Right forelimb (tissue), 1 donor: ENCODE results near the gene C3.

Experiments used
- DNase-seq: peaks from one replicate; pipeline ENCODE4 v3.0.0-alpha.2; 2018

Gene C3

DNA sequence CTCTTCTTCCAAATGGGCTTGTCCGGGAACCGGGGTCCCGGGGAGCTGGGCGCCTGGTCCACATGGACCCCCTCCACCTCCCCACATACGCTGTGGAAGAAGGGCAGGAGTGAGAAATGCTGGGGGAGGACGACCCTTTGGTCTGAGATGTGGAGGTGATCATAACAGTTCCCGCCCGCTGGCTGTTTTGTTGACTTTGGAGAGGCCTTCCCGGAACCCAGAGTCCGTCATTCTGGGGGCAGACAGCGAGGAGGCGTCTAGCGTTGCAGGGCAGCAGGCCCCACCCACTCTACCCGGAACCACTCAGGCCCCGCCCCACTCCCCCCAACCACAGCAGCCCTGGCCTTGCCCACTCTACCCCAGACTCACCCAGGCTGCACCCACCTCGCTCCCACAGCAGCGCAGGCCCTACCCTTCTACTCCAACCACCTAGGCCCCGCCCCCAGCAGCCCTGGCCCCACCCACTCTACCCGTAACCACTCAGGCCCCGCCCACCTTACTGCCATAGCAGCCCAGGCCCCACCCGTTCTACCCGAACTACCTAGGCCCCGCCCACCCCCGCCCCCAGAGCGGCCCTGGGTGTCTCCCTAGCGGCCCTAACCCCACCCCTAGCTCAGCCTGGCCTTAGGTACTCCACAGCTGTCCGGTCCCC is 9.8 kb upstream of the C3 start:
- no peak for DNase-seq

- DNase-seq: no peak
Measured at GRCh38 chr19:6729573-6730152, 9.2 kb upstream of the C3 start.

DNA sequence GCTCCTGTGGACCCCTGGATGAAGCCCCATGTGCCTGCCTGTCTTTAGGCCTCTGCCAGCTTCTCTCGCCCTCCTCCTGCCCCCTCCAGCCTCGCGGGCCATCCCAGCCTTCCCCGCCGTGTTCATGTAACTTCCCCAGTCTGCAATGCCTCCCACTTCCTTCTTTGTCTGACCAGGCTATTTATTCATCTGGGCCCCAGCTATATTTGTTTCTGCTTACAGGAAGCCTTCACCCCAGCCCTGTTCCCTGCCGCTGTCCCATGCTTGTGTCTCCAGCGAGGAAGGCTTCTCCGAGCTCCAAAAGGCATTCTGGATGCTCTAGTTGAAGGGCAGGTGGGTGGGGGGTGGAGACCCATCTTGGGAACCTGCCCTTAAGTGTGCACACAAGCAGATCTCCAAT is 7.9 kb upstream of the C3 start:
- no peak for DNase-seq

- no peak for DNase-seq
Measured at GRCh38 chr19:6725513-6726231, 5.2 kb upstream of the C3 start.

DNA sequence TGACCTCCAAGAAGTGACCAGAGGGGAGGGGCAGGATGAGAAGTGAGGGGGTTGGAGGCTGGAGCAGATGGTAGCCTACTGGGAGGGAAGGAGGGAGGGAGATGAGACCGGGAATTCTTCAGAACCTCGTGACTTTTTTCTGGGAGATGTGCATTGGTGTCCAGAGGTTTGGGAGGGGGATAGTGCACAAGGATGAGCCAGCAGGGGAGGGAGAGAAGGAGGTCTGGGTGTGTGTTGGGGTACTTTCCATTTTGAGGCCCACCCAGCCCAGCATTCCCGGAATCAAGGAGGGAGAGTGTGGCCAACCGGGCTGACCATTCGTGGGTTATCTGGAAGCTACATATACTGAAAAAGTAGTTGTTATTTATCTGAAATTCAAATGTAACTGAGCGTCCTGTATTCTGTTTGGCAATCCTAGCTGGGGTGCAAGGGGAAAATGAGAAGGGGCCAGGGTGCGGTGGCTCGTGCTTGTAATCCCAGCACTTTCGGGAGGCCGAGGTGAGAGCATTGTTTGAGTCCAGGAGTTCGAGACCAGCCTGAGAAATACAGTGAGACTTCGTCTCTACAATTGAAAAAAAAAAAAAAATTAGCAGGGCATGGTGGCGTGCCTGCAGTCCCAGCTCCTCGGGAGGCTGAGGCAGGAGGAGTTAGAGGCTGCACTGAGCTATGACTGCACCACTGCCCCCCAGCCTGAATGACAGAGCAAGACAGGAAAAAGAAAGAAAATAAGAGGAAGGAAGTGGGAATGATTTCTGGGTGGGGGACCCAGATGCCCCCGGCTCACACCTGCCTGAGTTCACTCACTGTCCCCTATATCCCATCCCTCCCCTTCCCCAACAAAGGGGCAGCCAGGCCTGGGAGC is 4.4 kb upstream of the C3 start:
- DNase-seq: no peak

DNA sequence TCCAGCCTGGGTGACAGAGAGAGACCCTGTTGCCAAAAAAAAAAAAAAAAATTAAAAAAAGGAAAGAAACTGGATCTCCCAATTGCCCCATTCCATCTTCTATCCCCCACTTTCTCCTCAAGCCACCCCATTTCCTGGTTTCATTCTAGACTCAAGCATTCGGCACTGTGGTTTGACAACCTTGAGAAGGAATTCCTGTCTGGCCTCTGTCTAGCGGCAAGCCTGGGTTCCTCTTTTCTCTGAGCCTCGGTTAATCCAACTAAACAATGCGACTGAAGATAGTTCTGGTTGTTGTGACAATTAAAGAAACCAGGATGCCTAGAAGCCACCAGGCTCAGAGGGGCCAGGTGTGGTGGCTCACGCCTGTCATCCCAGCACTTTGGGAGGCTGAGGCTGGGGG is 3.3 kb upstream of the C3 start:
- no peak for DNase-seq

- no peak for DNase-seq
Measured at GRCh38 chr19:6723108-6723618, 2.7 kb upstream of the C3 start.

DNA sequence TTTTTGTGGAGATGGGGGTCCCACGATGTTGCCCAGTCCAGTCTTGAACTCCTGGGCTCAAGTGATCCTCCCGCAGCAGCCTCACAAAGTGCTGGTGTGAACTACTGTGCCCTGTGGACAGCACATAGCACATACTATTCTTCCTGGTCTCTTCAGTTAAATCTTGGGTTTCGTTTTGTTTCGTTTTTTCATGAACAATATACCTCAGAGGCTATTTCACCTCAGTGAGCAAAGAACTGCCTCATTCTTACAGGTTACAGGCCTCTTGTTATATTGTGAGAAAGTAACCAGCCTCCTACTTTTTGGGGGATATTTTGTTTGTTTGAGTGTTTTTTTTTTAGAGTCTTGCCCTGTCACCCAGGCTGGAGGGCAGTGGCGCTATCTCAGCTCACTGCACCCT is 1.3 kb upstream of the C3 start:
- no peak for DNase-seq

DNA sequence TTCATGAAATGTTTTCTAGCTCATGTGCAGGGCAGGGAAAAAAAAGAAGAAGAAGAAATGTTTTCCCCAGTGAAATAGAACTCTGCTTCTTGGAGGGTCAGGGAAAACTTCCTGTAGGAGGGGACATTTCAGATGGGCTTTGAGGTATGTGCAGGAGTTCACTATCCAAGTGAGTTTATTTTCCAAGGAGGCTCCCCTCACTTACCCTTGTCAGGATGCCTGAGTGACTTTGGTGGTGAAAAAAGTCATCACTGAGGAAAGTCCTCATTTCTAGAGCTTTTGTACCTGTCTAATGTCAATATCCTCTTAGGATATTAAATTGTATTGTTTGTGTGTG is 656 bp upstream of the C3 start:
- DNase-seq: no peak

- DNase-seq: no peak
Measured at GRCh38 chr19:6719992-6720368, 470 bp downstream of the C3 start.

DNA sequence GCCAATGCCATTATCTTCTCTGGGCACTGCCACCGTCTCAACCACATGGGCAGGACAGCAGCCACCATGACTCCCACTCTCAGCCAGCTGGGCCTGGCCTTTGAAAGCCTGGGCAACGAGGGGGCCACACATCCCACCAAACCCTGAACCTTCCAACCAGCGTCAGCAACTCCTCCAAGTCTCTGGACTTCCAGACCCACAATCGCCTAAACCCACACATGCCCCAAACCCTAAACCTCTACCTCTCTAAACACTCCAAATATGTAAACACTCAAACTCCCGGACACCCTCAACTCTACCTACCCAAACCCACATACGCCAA is 949 bp downstream of the C3 start:
- no peak for DNase-seq

- DNase-seq: no peak
Measured at GRCh38 chr19:6718741-6719539, 1.5 kb downstream of the C3 start.

- no peak for DNase-seq
Measured at GRCh38 chr19:6718111-6718740, 2.2 kb downstream of the C3 start.

DNA sequence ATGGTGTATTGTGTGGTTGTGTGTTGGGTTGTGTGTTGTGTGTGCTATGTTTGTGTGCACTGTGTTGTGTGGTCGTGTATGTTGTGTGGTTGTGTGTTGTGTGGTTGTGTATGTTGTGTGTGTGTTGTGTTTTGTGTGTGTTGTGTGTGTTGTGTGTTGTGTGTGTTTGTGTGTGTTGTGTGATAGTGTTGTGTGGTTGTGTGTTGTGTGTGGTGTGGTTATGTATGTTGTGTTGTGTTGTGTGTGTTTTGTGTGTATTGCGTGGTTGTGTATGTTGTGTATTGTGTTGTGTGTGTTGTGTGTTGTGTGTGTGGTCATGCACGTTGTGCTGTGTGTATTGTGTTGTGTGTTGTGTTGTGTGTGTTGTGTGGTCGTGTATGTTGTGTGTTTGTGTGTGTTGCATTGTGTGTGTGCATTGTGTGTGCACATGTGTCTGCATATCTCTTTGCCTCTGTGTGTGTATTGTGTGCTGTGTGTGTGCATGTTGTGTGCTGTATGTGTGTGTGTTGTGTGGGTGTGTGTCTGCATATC is 2.9 kb downstream of the C3 start:
- no peak for DNase-seq

- no peak for DNase-seq
Measured at GRCh38 chr19:6717036-6717435, 3.4 kb downstream of the C3 start.

DNA sequence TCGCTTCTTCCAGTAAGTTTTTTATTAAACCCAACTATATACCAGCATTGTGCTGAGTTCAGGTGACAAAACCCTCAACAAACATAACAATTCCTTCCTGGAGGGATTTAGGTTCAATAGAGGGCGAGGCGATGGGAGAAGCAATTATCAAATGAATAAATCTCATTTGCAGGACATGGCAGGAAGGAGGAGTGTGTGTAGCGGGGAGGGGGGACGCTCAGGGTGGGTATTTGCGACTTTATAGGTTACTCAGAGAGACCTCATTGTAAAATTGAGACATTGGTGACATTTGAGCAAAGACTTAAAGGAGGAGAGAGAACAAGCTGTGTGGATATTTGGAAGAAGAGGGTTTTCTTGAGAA is 3.9 kb downstream of the C3 start:
- DNase-seq: no peak

GRCh38 chr19:6714749-6715555 is 5.5 kb downstream of the C3 start:
- no peak for DNase-seq

DNA sequence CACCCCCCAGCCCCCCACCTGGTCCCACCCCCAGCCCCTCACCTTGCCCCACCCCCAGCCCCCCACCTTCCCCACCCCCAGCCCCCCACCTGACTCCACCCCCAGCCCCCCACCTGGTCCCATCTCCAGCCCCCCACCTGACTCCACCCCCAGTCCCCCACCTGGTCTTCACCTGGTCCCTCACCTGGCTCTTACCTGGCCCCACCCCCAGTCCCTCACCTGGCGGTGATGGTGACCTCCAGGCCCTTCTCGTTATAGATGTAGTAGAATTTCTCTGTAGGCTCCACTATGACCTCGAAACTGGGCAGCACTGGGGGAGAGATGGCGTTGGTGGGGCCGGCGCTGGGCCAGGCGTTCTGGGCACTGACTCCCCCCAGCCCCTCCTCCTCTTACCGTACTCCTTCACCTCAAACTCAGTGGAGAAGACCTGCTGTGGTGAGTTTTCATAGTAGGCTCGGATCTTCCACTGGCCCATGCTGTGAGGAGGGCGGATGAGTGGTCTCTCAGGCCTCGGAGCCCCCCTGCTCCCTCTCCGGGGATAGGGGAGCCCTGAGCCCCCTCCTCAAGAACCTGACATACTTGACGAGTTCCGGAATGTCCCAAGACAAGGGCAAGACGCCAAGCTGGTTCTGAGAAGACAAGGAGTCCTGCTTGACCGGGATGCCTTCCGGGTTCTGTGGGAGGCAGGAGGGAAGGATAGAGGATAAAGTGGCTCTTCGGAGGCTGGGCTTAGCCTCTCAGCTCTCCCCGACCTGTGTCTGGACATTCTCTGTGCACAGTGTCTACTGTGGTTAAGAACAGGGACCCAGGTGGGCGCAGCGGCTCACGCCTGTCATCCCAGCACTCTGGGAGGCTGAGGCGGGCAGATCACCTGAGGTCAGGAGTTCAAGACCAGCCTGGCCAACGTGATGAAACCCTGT is 6.4 kb downstream of the C3 start:
- no peak for DNase-seq

- no peak for DNase-seq
Measured at GRCh38 chr19:6712692-6713670, 7.5 kb downstream of the C3 start.
